DND-41 (cell line): ENCODE measurements around the gene ZNRF1.

ENCODE experiments used
- EZH2 ChIP-seq: IDR thresholded peaks from 3 replicates; pipeline ENCODE4 v1.6.1; 2012; ENCODE audit warnings: borderline replicate concordance, low read depth, mild to moderate bottlenecking, moderate library complexity, low read length, inconsistent platforms; ENCODE audit not compliant: severe bottlenecking
- TF ChIP-seq, protein P1 (sequence below): IDR thresholded peaks from 2 replicates; pipeline ENCODE4 v1.5.1; 2012; ENCODE audit warnings: borderline replicate concordance, low read length, moderate library complexity, mild to moderate bottlenecking; ENCODE audit not compliant: poor library complexity, severe bottlenecking; ENCODE audit errors: extremely low read depth

DNA sequence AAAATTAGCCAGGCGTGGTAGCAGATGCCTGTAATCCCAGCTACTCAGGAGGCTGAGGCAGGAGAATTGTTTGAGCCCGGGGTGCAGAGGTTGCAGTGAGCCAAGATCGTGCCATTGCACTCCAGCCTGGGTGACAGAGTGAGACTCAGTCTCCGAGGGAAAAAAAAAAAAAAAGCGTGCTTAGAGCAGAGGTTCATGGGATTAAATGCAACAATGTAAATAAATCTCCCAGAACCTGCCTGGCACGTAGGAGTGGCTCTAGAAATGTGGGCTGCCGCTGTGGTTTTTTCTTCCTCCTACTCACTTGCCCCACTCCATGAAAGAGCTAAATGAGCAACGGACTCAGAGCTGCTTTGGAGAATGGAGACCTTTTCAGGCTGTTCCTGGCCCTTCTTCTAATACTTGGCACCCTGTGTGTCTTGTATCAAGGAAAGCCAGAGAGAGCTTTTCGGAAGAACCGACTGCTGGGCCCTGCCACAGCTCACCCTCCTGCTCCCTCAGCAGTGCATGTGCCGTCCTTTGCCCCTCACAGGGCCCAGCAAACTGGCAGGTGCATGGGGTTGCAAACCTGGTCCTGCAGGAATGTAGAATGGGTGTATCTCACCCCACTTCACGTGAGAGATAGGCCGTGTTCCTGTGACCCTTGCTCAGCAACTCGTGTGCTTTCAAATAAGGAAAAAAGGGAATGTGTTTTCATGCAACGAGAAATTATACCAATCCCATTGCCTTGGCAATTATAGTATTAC, 65.8 kb downstream of the ZNRF1 start:
- TF ChIP-seq, protein P1, sequence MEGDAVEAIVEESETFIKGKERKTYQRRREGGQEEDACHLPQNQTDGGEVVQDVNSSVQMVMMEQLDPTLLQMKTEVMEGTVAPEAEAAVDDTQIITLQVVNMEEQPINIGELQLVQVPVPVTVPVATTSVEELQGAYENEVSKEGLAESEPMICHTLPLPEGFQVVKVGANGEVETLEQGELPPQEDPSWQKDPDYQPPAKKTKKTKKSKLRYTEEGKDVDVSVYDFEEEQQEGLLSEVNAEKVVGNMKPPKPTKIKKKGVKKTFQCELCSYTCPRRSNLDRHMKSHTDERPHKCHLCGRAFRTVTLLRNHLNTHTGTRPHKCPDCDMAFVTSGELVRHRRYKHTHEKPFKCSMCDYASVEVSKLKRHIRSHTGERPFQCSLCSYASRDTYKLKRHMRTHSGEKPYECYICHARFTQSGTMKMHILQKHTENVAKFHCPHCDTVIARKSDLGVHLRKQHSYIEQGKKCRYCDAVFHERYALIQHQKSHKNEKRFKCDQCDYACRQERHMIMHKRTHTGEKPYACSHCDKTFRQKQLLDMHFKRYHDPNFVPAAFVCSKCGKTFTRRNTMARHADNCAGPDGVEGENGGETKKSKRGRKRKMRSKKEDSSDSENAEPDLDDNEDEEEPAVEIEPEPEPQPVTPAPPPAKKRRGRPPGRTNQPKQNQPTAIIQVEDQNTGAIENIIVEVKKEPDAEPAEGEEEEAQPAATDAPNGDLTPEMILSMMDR, result no peak
- TF ChIP-seq EZH2, result no peak
